HepG2 (cell line): ENCODE results near the gene RASIP1. TPM values are rescaled to one million over a fixed set of nuclear protein-coding genes. Genes with fewer than 3 reads are reported as not detected.

Experiments used
- ARID5B ChIP-seq: IDR thresholded peaks from 2 replicates; pipeline ENCODE4 v1.4.0; 2020; ENCODE audit warnings: mild to moderate bottlenecking, missing genetic modification reagents
- CENPX ChIP-seq: sonication (generic); formaldehyde crosslinking; IDR thresholded peaks from 2 replicates; pipeline ENCODE4 v1.9.0; 2021; ENCODE audit warnings: mild to moderate bottlenecking, missing genetic modification reagents, moderate library complexity
- CREB1 ChIP-seq, 2 experiments: fragments of 450-650 bp in 1 of 2; IDR thresholded peaks; 2 replicates each; pipeline ENCODE4 v1.6.1; 2016 to 2017; ENCODE audit warnings: control low read depth in 1 of 2, mild to moderate bottlenecking in 1 of 2, missing compliant biosample characterization in 1 of 2, missing genetic modification characterization in 1 of 2
- CREM ChIP-seq, 2 experiments: sonication (generic) in 1 of 2; formaldehyde crosslinking in 1 of 2; IDR thresholded peaks; 2 replicates each; pipeline versions ENCODE4 v1.4.0 to v1.6.1; 2016 to 2020; ENCODE audit warnings: antibody characterized with exemption in 1 of 2, mild to moderate bottlenecking in 1 of 2, missing genetic modification reagents in 1 of 2
- CTCF ChIP-seq: sonication (generic); formaldehyde crosslinking; IDR thresholded peaks from 2 replicates; pipeline ENCODE4 v1.5.0; 2020; ENCODE audit warnings: mild to moderate bottlenecking, missing genetic modification reagents, moderate library complexity
- FIP1L1 ChIP-seq: fragments of 200-400 bp; formaldehyde crosslinking; IDR thresholded peaks from 2 replicates; pipeline ENCODE4 v1.6.1; 2018; ENCODE audit warnings: low read depth, mild to moderate bottlenecking, low read length, moderate library complexity, borderline replicate concordance; ENCODE audit not compliant: insufficient read depth
- MTERF4 ChIP-seq: sonication (generic); formaldehyde crosslinking; IDR thresholded peaks from 2 replicates; pipeline ENCODE4 v1.8.0; 2023; ENCODE audit warnings: mild to moderate bottlenecking, missing genetic modification reagents
- NFKBIZ ChIP-seq: IDR thresholded peaks from 2 replicates; pipeline ENCODE4 v1.6.1; 2018; ENCODE audit warnings: missing genetic modification reagents, missing compliant biosample characterization
- PITX1 ChIP-seq: sonication (generic); formaldehyde crosslinking; IDR thresholded peaks from 2 replicates; pipeline ENCODE4 v1.5.1; 2020; ENCODE audit warnings: mild to moderate bottlenecking, missing genetic modification reagents
- SAP130 ChIP-seq: IDR thresholded peaks from 2 replicates; pipeline ENCODE4 v1.6.1; 2016; ENCODE audit warnings: low read depth
- SP2 ChIP-seq: sonication (generic); formaldehyde crosslinking; IDR thresholded peaks from 2 replicates; pipeline ENCODE4 v1.5.1; 2020; ENCODE audit warnings: mild to moderate bottlenecking, missing genetic modification reagents
- TBX3 ChIP-seq: fragments of 450-650 bp; IDR thresholded peaks from 2 replicates; pipeline ENCODE4 v1.6.1; 2017; ENCODE audit warnings: antibody characterized with exemption, mild to moderate bottlenecking, inconsistent platforms, borderline replicate concordance
- TCF12 ChIP-seq, 2 experiments: fragments of 450-650 bp in 1 of 2; sonication (generic) in 1 of 2; formaldehyde crosslinking in 1 of 2; IDR thresholded peaks; 2 replicates each; pipeline versions ENCODE4 v1.6.1 to v1.8.0; 2017 to 2022; ENCODE audit warnings: antibody characterized with exemption in 1 of 2, mild to moderate bottlenecking in 1 of 2, missing genetic modification reagents in 1 of 2, moderate library complexity in 1 of 2
- YEATS2 ChIP-seq: sonication (generic); formaldehyde crosslinking; IDR thresholded peaks from 2 replicates; pipeline ENCODE4 v1.4.0; 2020; ENCODE audit warnings: missing genetic modification reagents, borderline replicate concordance
- ZBTB46 ChIP-seq: sonication (generic); formaldehyde crosslinking; IDR thresholded peaks from 2 replicates; pipeline ENCODE4 v1.4.0; 2020; ENCODE audit warnings: mild to moderate bottlenecking, missing genetic modification reagents, borderline replicate concordance
- ZNF232 ChIP-seq: sonication (generic); formaldehyde crosslinking; IDR thresholded peaks from 2 replicates; pipeline ENCODE4 v1.4.0; 2020; ENCODE audit warnings: missing genetic modification reagents, borderline replicate concordance
- ZNF24 ChIP-seq: fragments of 450-650 bp; IDR thresholded peaks from 2 replicates; pipeline ENCODE4 v1.6.1; 2017; ENCODE audit warnings: antibody characterized with exemption, mild to moderate bottlenecking
- ZNF263 ChIP-seq: sonication (generic); formaldehyde crosslinking; IDR thresholded peaks from 2 replicates; pipeline ENCODE4 v1.4.0; 2020; ENCODE audit warnings: missing genetic modification reagents
- ZNF768 ChIP-seq: sonication (generic); formaldehyde crosslinking; IDR thresholded peaks from 2 replicates; pipeline ENCODE4 v1.4.0; 2020; ENCODE audit warnings: missing genetic modification reagents
- polyA plus RNA-seq, 8 experiments: library from polyadenylated mRNA; depleted of rRNA in 3 of 8; stranded (reverse) in 7 of 8; unstranded in 1 of 8; fragments of >200 nt; fragmentation: Illumina TruSeq in 4 of 8; extraction: Trizol in 4 of 8; gene quantifications; 2 replicates each; pipeline versions ENCODE4 v1.2.1 to v1.2.3, GENCODE V29; 2011 to 2016; ENCODE audit warnings: low read depth in 4 of 8, missing spikeins in 1 of 8, mixed read lengths in 1 of 8; ENCODE audit not compliant: insufficient read depth in 1 of 8
- total RNA-seq, 5 experiments: library from RNA; depleted of rRNA; stranded (reverse); fragments of >200 nt; fragmentation: Illumina TruSeq; extraction: Trizol; gene quantifications; 2 replicates each; pipeline ENCODE4 v1.2.3, GENCODE V29; 2016; ENCODE audit warnings: low read depth in 1 of 5

The RASIP1 gene
- total and polyA plus RNA-seq, 2 of the 13 experiments (the other 11 are each of a cell fraction or from before 2014, with no cell fraction given), result 0.44 to 0.58 TPM

- TF ChIP-seq CTCF, result peak; percentile 23; the same call in 1 of the 2 replicates
- TF ChIP-seq TBX3, result no peak
- no peak for TF ChIP-seq ZBTB46 (CRISPR knock-in tag)
- peak; percentile 77; the same call in 1 of the 2 replicates for TF ChIP-seq NFKBIZ (CRISPR knock-in tag)
- TF ChIP-seq CREB1 (IDR thresholded peaks at IDR 0.05), result peak; percentile 75
- TF ChIP-seq CREB1 (CRISPR knock-in tag; IDR thresholded peaks at IDR 0.05), result peak; percentile 67; the same call in 1 of the 2 replicates
- TF ChIP-seq CENPX, result no peak
- TF ChIP-seq FIP1L1, result no peak
- TF ChIP-seq CREM (IDR thresholded peaks at IDR 0.05), result peak; percentile 47
- no peak for TF ChIP-seq CREM (CRISPR knock-in tag; IDR thresholded peaks at IDR 0.05)
- peak; percentile 88 for TF ChIP-seq SP2 (CRISPR knock-in tag)
- TF ChIP-seq MTERF4 (CRISPR knock-in tag), result no peak
- peak; percentile 15; the same call in 1 of the 2 replicates for TF ChIP-seq PITX1 (CRISPR knock-in tag)
- peak; percentile 35; the same call in 1 of the 2 replicates for TF ChIP-seq ZNF232 (CRISPR knock-in tag)
- no peak for TF ChIP-seq TCF12 (IDR thresholded peaks at IDR 0.05)
- 0 out of 2 replicates have a peak, but pooled peaks have one; percentile 33 for TF ChIP-seq TCF12 (CRISPR knock-in tag; IDR thresholded peaks at IDR 0.05)
- TF ChIP-seq SAP130 (CRISPR knock-in tag), result peak; percentile 57
- 0 out of 2 replicates have a peak, but pooled peaks have one; percentile 12 for TF ChIP-seq ARID5B (CRISPR knock-in tag)
- no peak for TF ChIP-seq ZNF24
- TF ChIP-seq YEATS2 (CRISPR knock-in tag), result peak; percentile 49; the same call in 1 of the 2 replicates
- TF ChIP-seq ZNF263 (CRISPR knock-in tag), result peak; percentile 95
- TF ChIP-seq ZNF768 (CRISPR knock-in tag), result peak; percentile 19; the same call in 1 of the 2 replicates
These were observed 26.3 kb downstream of the RASIP1 start (continued) for GRCh38 chr19:48713864-48714755.
